ENCODE results near the gene NCAM1.

The NCAM1 gene

GRCh38 chr11:112962579-112963367, 1.6 kb downstream of the NCAM1 start:
- no peak overlapping the region for H3K27ac ChIP-seq
- TF ChIP-seq CTCF (conservative IDR thresholded peaks at IDR 0.05), result no peak

- no peak overlapping the region for H3K27ac ChIP-seq
- no peak for TF ChIP-seq CTCF (conservative IDR thresholded peaks at IDR 0.05)
These were observed 2.2 kb downstream of the NCAM1 start for GRCh38 chr11:112963368-112963955.

GRCh38 chr11:112965656-112966055, 4.4 kb downstream of the NCAM1 start:
- no peak overlapping the region for H3K27ac ChIP-seq
- no peak for TF ChIP-seq CTCF (conservative IDR thresholded peaks at IDR 0.05)

- no peak overlapping the region for H3K27ac ChIP-seq
- no peak for TF ChIP-seq CTCF (conservative IDR thresholded peaks at IDR 0.05)
These were observed 5.3 kb downstream of the NCAM1 start for GRCh38 chr11:112966561-112966960.

GRCh38 chr11:112967082-112967481, 5.9 kb downstream of the NCAM1 start:
- H3K27ac ChIP-seq, result no peak overlapping the region
- TF ChIP-seq CTCF (conservative IDR thresholded peaks at IDR 0.05), result no peak

GRCh38 chr11:112968941-112969713, 7.9 kb downstream of the NCAM1 start:
- TF ChIP-seq CTCF (conservative IDR thresholded peaks at IDR 0.05), result no peak
- H3K27ac ChIP-seq, result no peak overlapping the region

GRCh38 chr11:112971195-112971594, 10.0 kb downstream of the NCAM1 start:
- no peak for TF ChIP-seq CTCF (conservative IDR thresholded peaks at IDR 0.05)
- H3K27ac ChIP-seq, result no peak overlapping the region

All from VCaP (cell line).